22Rv1 (cell line): ENCODE measurements around the gene ABHD6.

Source experiments
- H3K27ac ChIP-seq: fragments of 450-650 bp; 2 replicates; pipeline ENCODE4 v1.5.1; 2017
- ZFX ChIP-seq: fragments of 450-650 bp; IDR thresholded peaks from 2 replicates; pipeline ENCODE4 v1.6.1; 2017; ENCODE audit warnings: antibody characterized with exemption, borderline replicate concordance
- TF ChIP-seq, protein P1 (sequence below): fragments of 450-650 bp; IDR thresholded peaks from 2 replicates; pipeline ENCODE4 v1.5.1; 2017; ENCODE audit warnings: mild to moderate bottlenecking

The ABHD6 gene, protein sequence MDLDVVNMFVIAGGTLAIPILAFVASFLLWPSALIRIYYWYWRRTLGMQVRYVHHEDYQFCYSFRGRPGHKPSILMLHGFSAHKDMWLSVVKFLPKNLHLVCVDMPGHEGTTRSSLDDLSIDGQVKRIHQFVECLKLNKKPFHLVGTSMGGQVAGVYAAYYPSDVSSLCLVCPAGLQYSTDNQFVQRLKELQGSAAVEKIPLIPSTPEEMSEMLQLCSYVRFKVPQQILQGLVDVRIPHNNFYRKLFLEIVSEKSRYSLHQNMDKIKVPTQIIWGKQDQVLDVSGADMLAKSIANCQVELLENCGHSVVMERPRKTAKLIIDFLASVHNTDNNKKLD

DNA sequence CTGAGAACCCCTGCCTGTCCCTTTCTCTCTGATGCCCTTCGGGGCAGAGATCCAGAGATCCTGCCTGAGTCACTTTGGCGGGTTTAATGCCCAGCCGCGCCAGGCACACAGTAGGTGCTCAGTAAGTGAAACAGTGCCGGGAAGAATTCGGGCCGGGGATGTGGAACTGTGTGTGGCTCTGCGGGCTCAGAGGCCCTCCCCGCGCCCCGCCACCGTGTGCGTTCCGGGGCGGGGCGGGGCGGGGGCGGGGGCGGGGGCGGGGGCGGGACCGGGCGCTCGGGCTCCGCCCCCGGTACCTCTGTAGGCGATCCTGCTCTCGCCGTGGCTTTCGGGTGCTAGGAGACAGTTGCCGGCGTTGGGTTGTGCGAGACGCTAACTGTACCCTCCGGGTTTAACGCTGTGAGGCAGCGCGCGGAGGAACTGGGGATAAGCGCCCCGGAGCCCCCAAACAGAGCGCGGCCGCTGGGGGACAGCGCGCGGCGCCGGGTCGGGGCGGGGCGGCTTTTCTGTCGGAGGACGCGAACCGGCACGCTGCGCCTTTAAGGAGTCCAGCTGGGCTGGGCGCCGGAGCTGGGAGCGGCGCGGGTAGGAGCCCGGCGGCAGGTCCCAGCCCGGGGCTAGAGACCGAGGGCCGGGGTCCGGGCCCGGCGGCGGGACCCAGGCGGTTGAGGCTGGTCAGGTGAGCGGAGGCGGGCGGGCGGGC, at the start of gene ABHD6:
TSS of gene ABHD6 (plus strand) at position 555 of the 703 bp plus-strand sequence. CDS start 18,795 bp downstream, outside the sequence.
- TF ChIP-seq ZFX = no peak
- TF ChIP-seq, protein P1, sequence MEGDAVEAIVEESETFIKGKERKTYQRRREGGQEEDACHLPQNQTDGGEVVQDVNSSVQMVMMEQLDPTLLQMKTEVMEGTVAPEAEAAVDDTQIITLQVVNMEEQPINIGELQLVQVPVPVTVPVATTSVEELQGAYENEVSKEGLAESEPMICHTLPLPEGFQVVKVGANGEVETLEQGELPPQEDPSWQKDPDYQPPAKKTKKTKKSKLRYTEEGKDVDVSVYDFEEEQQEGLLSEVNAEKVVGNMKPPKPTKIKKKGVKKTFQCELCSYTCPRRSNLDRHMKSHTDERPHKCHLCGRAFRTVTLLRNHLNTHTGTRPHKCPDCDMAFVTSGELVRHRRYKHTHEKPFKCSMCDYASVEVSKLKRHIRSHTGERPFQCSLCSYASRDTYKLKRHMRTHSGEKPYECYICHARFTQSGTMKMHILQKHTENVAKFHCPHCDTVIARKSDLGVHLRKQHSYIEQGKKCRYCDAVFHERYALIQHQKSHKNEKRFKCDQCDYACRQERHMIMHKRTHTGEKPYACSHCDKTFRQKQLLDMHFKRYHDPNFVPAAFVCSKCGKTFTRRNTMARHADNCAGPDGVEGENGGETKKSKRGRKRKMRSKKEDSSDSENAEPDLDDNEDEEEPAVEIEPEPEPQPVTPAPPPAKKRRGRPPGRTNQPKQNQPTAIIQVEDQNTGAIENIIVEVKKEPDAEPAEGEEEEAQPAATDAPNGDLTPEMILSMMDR = peak; percentile 34; the same call in 1 of the 2 replicates

DNA sequence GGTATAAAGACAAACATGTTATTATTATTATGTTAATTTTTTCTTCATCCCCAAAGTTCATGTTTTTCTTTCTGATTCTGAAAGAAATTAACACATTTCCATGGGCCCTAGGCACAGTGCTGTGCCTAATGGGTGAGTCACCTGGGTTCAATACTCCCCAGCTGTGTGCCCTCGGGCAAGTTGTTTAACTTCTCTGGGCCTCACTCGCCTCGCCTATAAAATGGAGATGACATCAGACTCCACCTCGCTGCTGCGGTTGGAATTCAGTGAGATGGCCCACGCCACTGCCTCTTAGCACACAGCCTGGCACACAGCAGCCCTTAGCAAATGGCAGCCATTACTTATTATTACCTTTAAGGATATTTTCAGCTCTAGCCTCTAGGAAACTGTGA, 49.4 kb upstream of the ABHD6 start:
- no peak for TF ChIP-seq ZFX
- TF ChIP-seq, protein P1 = no peak
- no peak overlapping the region for H3K27ac ChIP-seq

More for the DNA sequence above, at the start of gene ABHD6:
- 0 out of 2 replicates have a peak within 1 kb of the TSS, but pooled peaks have one; percentile 12 for H3K27ac ChIP-seq

DNA sequence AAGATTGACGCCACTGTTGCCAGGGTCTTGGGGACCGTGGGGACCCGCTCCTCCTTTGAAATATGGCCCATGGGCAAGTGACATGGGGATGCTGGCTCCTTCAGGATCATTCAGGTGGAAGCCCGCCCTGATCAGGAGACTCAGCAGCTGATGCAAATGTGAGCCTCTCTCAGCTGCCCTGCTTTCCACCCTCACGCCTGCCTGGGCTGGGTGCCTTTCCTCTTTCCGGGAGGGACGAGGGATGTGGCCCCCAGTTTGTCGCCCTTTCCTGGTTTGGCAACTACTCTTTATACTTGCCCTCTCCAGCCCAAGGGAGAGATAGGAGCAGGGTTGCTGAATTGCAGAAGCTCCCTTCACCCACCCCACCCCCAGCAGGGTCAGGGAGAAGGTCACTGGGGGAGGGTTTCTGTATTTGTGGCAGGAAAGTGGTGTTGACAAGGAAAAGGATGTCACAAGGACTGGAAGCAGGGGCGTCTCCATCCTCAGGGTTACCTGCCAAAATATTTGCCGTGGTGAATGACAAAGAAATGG, 48.6 kb upstream of the ABHD6 start:
- no peak overlapping the region for H3K27ac ChIP-seq
- TF ChIP-seq, protein P1 = no peak
- no peak for TF ChIP-seq ZFX

DNA sequence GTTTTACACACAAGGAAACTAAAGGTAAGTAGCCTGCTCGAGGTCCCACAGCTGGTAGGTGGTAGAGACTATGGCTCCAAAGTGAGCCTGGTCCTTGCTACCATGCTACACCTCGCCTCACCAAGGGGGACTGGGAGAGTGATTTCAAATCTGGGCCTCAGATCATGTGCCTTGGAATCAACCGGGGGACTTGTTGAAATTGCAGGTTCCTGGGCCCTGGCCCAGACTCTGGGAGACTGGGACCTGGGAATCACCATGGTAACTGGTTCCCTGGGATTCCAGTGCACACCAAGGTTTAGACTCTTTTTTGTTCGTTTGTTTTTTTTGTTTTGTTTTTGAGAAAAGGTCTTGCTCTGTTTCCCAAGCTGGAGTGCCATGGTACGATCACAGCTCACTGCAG, 47.9 kb upstream of the ABHD6 start:
- H3K27ac ChIP-seq = no peak overlapping the region
- TF ChIP-seq, protein P1 = no peak
- TF ChIP-seq ZFX = no peak

DNA sequence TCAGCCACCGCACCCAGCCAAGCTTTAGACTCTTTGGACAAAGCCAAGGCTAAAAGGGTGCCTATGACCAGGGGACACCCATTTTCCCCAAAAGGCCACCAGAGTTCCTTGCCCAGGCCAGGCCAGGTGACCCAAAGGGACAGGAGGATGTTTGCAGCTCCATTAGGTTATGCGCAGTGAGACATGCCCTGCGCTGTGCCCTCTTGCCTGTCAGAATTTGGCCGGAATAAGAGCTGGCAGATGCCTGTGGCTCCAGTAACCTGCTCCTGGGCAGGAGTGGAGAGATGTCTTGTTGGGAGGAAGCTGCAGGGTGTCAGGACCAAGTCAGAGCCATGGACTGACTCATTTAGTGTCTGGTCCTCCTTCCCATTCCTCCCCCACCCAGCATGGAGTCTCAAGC, 47.3 kb upstream of the ABHD6 start:
- no peak overlapping the region for H3K27ac ChIP-seq
- TF ChIP-seq ZFX = no peak
- TF ChIP-seq, protein P1 = no peak

DNA sequence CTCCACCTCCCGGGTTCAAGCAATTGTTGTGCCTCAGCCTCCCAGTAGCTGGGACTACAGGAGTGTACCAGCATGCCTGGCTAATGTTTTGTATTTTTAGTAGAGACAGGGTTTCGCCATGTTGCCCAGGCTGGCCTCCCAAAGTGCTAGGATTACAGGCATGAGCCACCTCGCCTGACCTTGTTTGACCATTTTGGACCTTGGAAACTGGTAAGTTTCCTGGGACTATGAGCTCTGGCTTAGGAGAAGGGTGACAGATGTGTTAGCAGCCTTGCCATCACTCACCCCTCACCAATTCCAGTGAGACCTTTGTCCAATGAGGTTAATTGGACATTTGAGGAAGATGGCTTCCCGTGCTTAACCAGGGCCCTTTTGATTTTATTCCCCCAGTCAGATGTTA, 46.7 kb upstream of the ABHD6 start:
- no peak for TF ChIP-seq ZFX
- TF ChIP-seq, protein P1 = no peak

More for the DNA sequence above, 46.7 kb upstream of the ABHD6 start:
- H3K27ac ChIP-seq = no peak overlapping the region
